Tibial nerve (tissue), 4 donors: ENCODE results near the gene INTS7. TPM values are rescaled to one million over a fixed set of nuclear protein-coding genes. Genes with fewer than 3 reads are reported as not detected.
"Not testable (repeated sequence)": the region's sequence is repeated elsewhere in the genome, so short reads cannot be mapped to it uniquely, and the experiment has no call there.

Experiments used
- DNase-seq, 2 donors: peaks; one replicate each; pipeline ENCODE4 v3.0.0-alpha.2; 2019; ENCODE audit warnings: low spot score in 2 of 2
- H3K27ac ChIP-seq, 4 donors: fragments of 200-600 bp; sonication (generic) in 3 of 4; one replicate each; pipeline ENCODE4 v1.5.1; 2017 to 2019; ENCODE audit warnings: mild to moderate bottlenecking in 1 of 4
- H3K27me3 ChIP-seq, 2 donors: fragments of 200-600 bp; sonication (generic) in 1 of 2; one replicate each; pipeline versions ENCODE4 v1.5.1 to v1.6.0; 2017 to 2019
- H3K36me3 ChIP-seq, 3 donors: fragments of 200-600 bp; sonication (generic); one replicate each; pipeline ENCODE4 v1.5.1; 2018 to 2019
- H3K4me1 ChIP-seq, 4 donors: fragments of 200-600 bp; sonication (generic) in 3 of 4; one replicate each; pipeline ENCODE4 v1.5.1; 2017 to 2019
- H3K4me3 ChIP-seq, 4 donors: fragments of 200-600 bp; sonication (generic) in 3 of 4; one replicate each; pipeline ENCODE4 v1.5.1; 2017 to 2019; ENCODE audit warnings: mild to moderate bottlenecking in 1 of 4, moderate library complexity in 1 of 4
- H3K9me3 ChIP-seq, 4 donors: fragments of 200-600 bp; sonication (generic) in 3 of 4; one replicate each; pipeline ENCODE4 v1.5.1; 2017 to 2019
- CTCF ChIP-seq, 5 experiments: fragments of 200-600 bp in 3 of 5; fragments of 450-650 bp in 2 of 5; sonication (generic) in 3 of 5; IDR thresholded peaks; one replicate each; pipeline ENCODE4 v1.5.1; 2016 to 2019; ENCODE audit warnings: antibody characterized with exemption in 5 of 5, mild to moderate bottlenecking in 3 of 5, moderate library complexity in 2 of 5
- EP300 ChIP-seq, 2 donors: sonication (generic); formaldehyde crosslinking; IDR thresholded peaks; one replicate each; pipeline ENCODE4 v1.6.1; 2017; ENCODE audit warnings: antibody characterized with exemption in 2 of 2, mild to moderate bottlenecking in 1 of 2
- POLR2A ChIP-seq, 2 donors: fragments of 450-650 bp; IDR thresholded peaks; one replicate each; pipeline ENCODE4 v1.6.1; 2017; ENCODE audit warnings: antibody characterized with exemption in 2 of 2, mild to moderate bottlenecking in 2 of 2, moderate library complexity in 2 of 2
- WGBS, 2 donors: methylation state at CpG; one replicate each; pipeline ENCODE4 v1.1.5; 2018; 5-methylcytosine and 5-hydroxymethylcytosine counted together
- total RNA-seq, 4 donors: library from RNA; depleted of rRNA; stranded (reverse); fragments of >200 nt; gene quantifications; one replicate each; pipeline ENCODE4 v1.1.0, GENCODE V29; 2016

The INTS7 gene
- total RNA-seq, 4 donors from 2014 or later = 7.9 to 18.6 (median 9.6) TPM

DNA sequence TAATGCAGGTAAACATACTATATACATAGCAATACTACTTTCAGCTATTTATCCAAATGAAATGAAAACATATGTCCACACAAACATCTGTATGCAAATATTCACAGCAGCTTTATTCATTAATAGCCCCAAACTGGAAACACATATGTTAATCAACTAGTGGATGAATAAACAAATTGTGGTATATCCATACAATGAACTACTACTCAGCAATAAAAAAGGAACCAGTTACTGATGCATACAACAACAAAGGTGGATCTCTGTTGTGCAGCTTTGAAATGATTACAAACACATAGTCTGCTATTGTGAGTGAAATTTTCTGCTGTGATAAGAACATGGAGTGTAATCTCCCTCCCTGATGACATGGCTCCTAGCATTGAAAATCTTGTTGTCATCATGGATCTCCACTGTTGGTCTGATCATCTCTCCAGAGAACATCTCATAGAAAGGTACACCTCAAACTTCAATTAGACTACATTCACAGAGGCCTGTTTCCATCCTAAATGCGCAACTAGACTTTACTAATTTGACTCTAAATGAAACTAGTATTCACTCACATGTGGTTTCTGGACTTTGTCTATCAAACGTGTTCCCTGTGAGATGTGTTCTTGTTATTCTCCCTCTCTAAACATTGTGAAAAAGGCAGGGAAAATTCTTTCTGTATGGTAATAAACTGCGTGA, 10.7 kb downstream of the INTS7 start:
- Histone ChIP-seq H3K27me3 (no peaks in the 10 kb centered on the region), H3K9me3 (peaks cover 0 to 3% (median 0%) of the 10 kb centered on the region in 4 donors), H3K4me1 (no peaks in the 10 kb centered on the region), H3K4me3 (no peak overlapping the region), H3K27ac (no peak overlapping the region), H3K36me3 (peaks cover 0 to 4% (median 0%) of the 10 kb centered on the region in 3 donors)
- no peak for DNase-seq
- WGBS, 2 donors = 82 to 98% methylated on average over 3 of the region's 3 CpGs
- TF ChIP-seq EP300 (IDR thresholded peaks at IDR 0.05) = no peak
- no peak for TF ChIP-seq CTCF (IDR thresholded peaks at IDR 0.05)
- TF ChIP-seq POLR2A (IDR thresholded peaks at IDR 0.05) = no peak

GRCh38 chr1:212022908-212023307, 12.4 kb downstream of the INTS7 start:
- H3K36me3 ChIP-seq, H3K4me3 ChIP-seq, H3K27me3 ChIP-seq, H3K27ac ChIP-seq, DNase-seq, H3K9me3 ChIP-seq, H3K4me1 ChIP-seq: not testable (repeated sequence)

GRCh38 chr1:212021563-212021962, 13.8 kb downstream of the INTS7 start:
- 84 to 93% methylated on average over 2 of the region's 2 CpGs for WGBS, 2 donors
- Histone ChIP-seq H3K9me3 (peaks cover 0 to 3% (median 0%) of the 10 kb centered on the region in 4 donors), H3K27ac (no peak overlapping the region), H3K4me3 (no peak overlapping the region), H3K4me1 (no peaks in the 10 kb centered on the region), H3K27me3 (no peaks in the 10 kb centered on the region), H3K36me3 (peaks cover 0 to 4% (median 0%) of the 10 kb centered on the region in 3 donors)
- no peak for DNase-seq
- TF ChIP-seq POLR2A (IDR thresholded peaks at IDR 0.05) (no peak), EP300 (IDR thresholded peaks at IDR 0.05) (no peak), CTCF (IDR thresholded peaks at IDR 0.05) (no peak)

DNA sequence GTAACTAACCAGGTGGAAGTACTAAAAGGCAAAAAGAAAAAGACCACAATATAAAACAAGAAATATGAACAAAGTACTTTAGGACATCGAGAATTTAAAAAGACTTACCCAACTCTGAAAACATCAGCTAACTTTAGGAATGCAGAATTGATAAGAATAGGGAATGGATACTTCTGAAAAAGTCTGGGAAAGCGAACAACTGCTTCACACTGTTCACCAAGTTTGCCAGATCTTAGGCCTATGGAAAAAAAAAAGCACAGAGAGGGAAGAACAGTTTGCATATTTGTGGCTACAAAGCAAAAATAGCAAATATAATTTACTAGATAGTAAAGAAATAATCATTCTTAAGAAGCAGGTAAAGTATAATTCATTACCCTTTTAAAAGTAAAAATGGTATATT, 14.4 kb downstream of the INTS7 start:
- Histone ChIP-seq H3K36me3 (peaks cover 0 to 4% (median 0%) of the 10 kb centered on the region in 3 donors), H3K4me3 (no peak overlapping the region), H3K27me3 (no peaks in the 10 kb centered on the region), H3K9me3 (peaks cover 0 to 3% (median 0%) of the 10 kb centered on the region in 4 donors), H3K4me1 (no peaks in the 10 kb centered on the region), H3K27ac (no peak overlapping the region)
- 89% methylated on average over 2 of the region's 2 CpGs for WGBS, 2 donors
- DNase-seq = no peak
- TF ChIP-seq EP300 (IDR thresholded peaks at IDR 0.05) (no peak), POLR2A (IDR thresholded peaks at IDR 0.05) (no peak), CTCF (IDR thresholded peaks at IDR 0.05) (no peak)

DNA sequence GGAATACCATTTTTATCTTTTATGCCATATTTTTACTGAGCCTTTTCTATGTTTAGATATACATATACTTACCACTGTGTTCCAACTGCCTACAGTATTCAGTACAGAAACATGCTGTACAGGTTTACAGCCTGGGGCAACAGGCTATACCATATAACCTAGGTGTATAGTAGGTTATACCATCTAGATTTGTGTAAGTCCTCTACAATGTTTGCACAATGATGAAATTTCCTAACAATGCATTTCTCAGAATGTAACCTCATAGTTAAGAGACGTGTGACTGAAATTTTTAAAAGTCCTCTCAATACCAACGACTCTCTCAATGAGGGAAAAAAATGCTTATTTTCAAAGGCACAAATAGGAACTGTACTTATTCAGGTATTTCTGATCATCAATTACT, 21.7 kb downstream of the INTS7 start:
- Histone ChIP-seq H3K4me1 (no peaks in the 10 kb centered on the region), H3K36me3 (peaks cover 0 to 17% (median 0%) of the 10 kb centered on the region in 3 donors), H3K9me3 (no peaks in the 10 kb centered on the region), H3K4me3 (no peak overlapping the region), H3K27me3 (no peaks in the 10 kb centered on the region), H3K27ac (no peak overlapping the region)
- 84 to 85% methylated on average over 2 of the region's 2 CpGs for WGBS, 2 donors
- TF ChIP-seq EP300 (IDR thresholded peaks at IDR 0.05) = no peak
- no peak for TF ChIP-seq POLR2A (IDR thresholded peaks at IDR 0.05)
- no peak for TF ChIP-seq CTCF (IDR thresholded peaks at IDR 0.05)
- no peak for DNase-seq
